GM12874 (cell line): ENCODE data around the gene TLE2.

Experiments used
- CTCF ChIP-seq: IDR thresholded peaks from 2 replicates; pipeline ENCODE4 v1.5.1; 2011; ENCODE audit warnings: low read depth, mild to moderate bottlenecking, control low read depth, low read length, moderate library complexity; ENCODE audit not compliant: insufficient read depth

TLE2 gene

GRCh38 chr19:2978772-2979171, 50.3 kb downstream of the TLE2 start:
- no peak for TF ChIP-seq CTCF

DNA sequence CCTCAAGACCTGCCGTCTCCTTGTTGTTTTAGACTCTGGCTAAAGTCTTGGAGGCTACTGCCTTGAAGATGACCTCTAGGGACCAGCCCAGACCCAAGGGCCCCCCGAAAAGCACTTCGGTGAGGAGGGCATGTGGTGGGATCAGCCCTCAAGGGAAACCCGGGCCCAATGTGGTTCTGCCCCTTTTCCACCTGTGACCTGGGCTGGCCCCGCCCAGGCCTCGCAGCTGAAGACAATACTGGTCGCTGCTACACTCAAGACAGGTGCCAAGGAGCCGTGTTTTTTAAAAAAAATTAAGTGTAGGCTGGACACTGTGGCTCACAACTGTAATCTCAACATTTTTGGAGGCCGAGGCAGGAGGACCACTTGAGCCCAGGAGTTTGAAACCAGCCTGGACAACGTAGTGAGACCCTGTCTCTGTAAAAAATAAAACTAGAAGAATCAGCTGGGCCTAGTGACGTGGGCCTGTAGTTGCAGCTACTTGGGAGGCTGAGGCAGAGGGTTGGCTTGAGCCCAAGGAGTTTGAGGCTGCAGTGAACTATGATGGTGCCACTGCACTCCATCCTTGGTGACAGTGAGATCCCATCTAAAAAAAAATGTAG, 50.8 kb downstream of the TLE2 start:
- TF ChIP-seq CTCF = no peak

- TF ChIP-seq CTCF = no peak
These were observed 51.3 kb downstream of the TLE2 start for GRCh38 chr19:2977746-2978138.

GRCh38 chr19:2977001-2977745, 51.9 kb downstream of the TLE2 start, which contains the start of gene TLE6:
Gene TLE6 (plus strand): TSS chr19:2977564. CDS start chr19:2978234, 670 bp downstream.
- no peak for TF ChIP-seq CTCF

DNA sequence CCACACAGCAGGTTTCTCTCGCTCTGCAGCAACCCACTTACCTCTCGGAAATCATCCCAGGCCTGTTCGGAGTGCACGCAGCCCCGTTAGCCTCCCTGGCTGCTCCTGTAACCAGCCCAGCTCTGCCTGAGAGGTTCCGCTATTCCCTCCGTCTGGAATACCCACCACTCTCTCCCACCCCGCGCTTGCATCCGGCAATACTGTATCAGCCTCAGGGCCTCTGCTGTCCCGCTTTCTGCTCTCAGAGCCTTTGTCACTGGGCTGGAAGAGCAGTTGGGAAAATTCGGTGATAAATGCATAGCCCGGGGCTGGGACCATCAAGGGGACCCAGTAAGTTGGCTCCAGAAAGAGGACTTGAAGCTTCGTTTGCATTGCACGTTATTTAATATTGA, 52.5 kb downstream of the TLE2 start:
- TF ChIP-seq CTCF = no peak

DNA sequence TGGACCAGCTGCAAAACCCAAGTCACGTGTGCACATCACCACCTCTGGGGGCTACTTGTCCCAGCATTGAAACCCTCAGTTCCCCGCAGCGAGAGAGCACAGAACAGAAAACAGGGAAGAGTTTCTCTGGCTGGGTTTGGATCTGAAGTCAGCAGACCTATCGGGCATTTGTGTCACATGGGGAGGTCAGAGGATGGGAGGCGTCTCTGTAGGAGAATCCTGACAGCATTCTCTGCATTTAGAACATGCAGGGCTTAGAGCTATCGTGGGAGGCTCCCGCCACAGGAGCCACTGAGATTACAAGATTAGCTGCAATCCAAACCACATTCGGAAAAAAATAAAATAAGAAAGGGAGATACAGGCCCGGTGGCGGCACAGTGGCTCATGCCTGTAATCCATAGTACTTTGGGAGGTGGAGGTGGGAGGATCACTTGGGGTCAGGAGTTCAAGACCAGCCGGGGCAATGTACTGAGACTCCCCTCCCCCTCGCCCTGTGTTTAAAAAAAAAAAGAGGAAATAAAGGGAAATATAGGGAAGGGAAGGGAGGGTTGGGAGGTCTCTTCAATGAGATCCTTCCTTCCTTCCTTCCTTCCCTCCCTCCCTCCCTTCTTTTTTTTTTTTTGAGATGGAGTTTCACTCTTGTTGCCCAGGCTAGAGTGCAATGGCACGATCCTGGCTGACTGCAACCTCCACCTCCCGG, 54.6 kb downstream of the TLE2 start:
- no peak for TF ChIP-seq CTCF

- no peak for TF ChIP-seq CTCF
These were observed 55.9 kb downstream of the TLE2 start for GRCh38 chr19:2973229-2973628.
